Ovary (tissue), 9 donors: ENCODE data around the gene OR4D2. TPM values are rescaled to one million over a fixed set of nuclear protein-coding genes. Genes with fewer than 3 reads are reported as not detected.

ENCODE experiments used
- DNase-seq, 5 donors: peaks; one replicate each; pipeline ENCODE4 v3.0.0-alpha.2; 2019 to 2020
- H3K27ac ChIP-seq, 2 donors: fragments of 200-600 bp; one replicate each; pipeline versions ENCODE4 v1.5.1 to v1.8.0; 2019 to 2022
- H3K27me3 ChIP-seq: fragments of 200-600 bp; one replicate; pipeline ENCODE4 v1.8.0; 2022
- H3K36me3 ChIP-seq: fragments of 200-600 bp; sonication (generic); one replicate; pipeline ENCODE4 v1.5.1; 2019
- H3K4me1 ChIP-seq: one replicate; pipeline ENCODE4 v1.8.1; 2013; ENCODE audit warnings: mild to moderate bottlenecking, moderate library complexity; ENCODE audit not compliant: insufficient read depth
- H3K4me3 ChIP-seq: fragments of 200-600 bp; sonication (generic); one replicate; pipeline ENCODE4 v1.5.1; 2017
- H3K9me3 ChIP-seq, 2 donors: fragments of 200-600 bp in 1 of 2; sonication (generic) in 1 of 2; one replicate each; pipeline versions ENCODE4 v1.5.1 to v1.8.1; 2013 to 2019; ENCODE audit warnings: mild to moderate bottlenecking in 1 of 2, moderate library complexity in 1 of 2
- CTCF ChIP-seq, 3 donors: fragments of 450-650 bp in 2 of 3; fragments of 200-600 bp in 1 of 3; IDR thresholded peaks; one replicate each; pipeline versions ENCODE4 v1.5.1 to v1.8.0; 2016 to 2022; ENCODE audit warnings: antibody characterized with exemption in 3 of 3, mild to moderate bottlenecking in 1 of 3
- EP300 ChIP-seq: sonication (generic); formaldehyde crosslinking; IDR thresholded peaks from one replicate; pipeline ENCODE4 v1.6.1; 2017; ENCODE audit warnings: antibody characterized with exemption
- POLR2A ChIP-seq: fragments of 450-650 bp; IDR thresholded peaks from one replicate; pipeline ENCODE4 v1.6.1; 2017; ENCODE audit warnings: antibody characterized with exemption, mild to moderate bottlenecking, moderate library complexity
- WGBS, 3 donors: extraction: QIAGEN DNeasy Blood & Tissue Kit in 1 of 3; methylation state at CpG; one replicate each; pipeline versions ENCODE4 v1.1.5 to v1.1.7; 2013 to 2017; 5-methylcytosine and 5-hydroxymethylcytosine counted together
- intact Hi-C, 4 donors: fragments of 100-400 bp; cut with DNase I; formaldehyde crosslinking; loops; one replicate each; pipeline versions ENCODE4 v1.11.0 to v1.15.1; 2022 to 2023
- polyA plus RNA-seq, 2 donors: library from polyadenylated mRNA; stranded (reverse); fragments of 200-250 nt in 1 of 2; fragments of 350-450 nt in 1 of 2; fragmentation: Illumina TruSeq in 1 of 2; extraction: RNeasy Lipid Tissue Mini Kit (QIAGEN cat#74804) in 1 of 2; gene quantifications; one replicate each; pipeline ENCODE4 v1.2.3, GENCODE V29; 2013 to 2014
- total RNA-seq, 7 donors: library from RNA; depleted of rRNA in 2 of 7; stranded (reverse); fragments of >200 nt in 2 of 7; fragmentation: NEBNext Ultra II Directional in 3 of 7; extraction: Animal tissue kit (Norgen Biotek cat#: 25700) in 3 of 7; gene quantifications; one replicate each; pipeline versions ENCODE4 v1.1.0 to v1.2.4, GENCODE V29; 2016 to 2023
- donor health status: DM: no; HTN: no; CAD: no; lungs with moderate emphysema.
- donor health status: DM: no; HTN: no; CAD: no.
- donor health status: Bipolar disorder and iron deficiency.
- donor health status: DM: yes; HTN: yes; CAD: no.
- donor health status: DM: no; HTN: no; CAD: no.
- donor health status: DM: yes; HTN: yes; CAD: no.

OR4D2 gene
- total and polyA plus RNA-seq, 9 donors, result not detected

- Histone ChIP-seq H3K4me1 (no peaks in the 10 kb centered on the region), H3K27me3 (no peaks in the 10 kb centered on the region), H3K4me3 (no peak overlapping the region), H3K27ac (no peak overlapping the region), H3K36me3 (no peaks in the 10 kb centered on the region), H3K9me3 (no peaks in the 10 kb centered on the region)
- WGBS, 3 donors, result 23 to 28% (median 26%) methylated on average over 14 of the region's 14 CpGs
- DNase-seq, result no peak
- intact Hi-C loops, result no loop called here
- TF ChIP-seq EP300 (no peak), POLR2A (no peak), CTCF (IDR thresholded peaks at IDR 0.05) (no peak)
Measured at GRCh38 chr17:58191241-58191896, 24.6 kb downstream of the OR4D2 start.

DNA sequence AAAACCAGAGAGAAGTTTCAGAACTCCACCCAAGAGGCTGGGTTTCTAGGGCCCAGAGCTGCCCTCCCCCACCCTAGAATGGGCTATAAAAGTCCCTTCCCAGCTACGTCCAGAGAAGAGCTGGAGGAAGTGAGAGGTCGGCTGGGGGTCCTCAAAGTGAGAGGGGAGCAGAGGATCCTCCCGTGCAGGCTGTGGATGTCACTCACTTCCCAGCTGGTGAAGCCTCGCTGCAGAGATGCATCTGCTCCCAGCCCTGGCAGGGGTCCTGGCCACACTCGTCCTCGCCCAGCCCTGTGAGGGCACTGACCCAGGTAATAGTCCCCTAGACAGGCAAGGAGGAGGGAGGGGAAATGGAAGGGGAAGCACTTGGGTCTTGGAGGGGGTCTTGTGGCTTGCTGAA, 25.8 kb downstream of the OR4D2 start, which contains the start of gene EPX:
TSS of gene EPX (plus strand) at position 115 of the 400 bp plus-strand sequence. CDS start at position 236, 121 bp downstream.
- Histone ChIP-seq H3K4me3 (no peak within 1 kb of the TSS), H3K9me3 (no peaks in the 10 kb centered on the region), H3K27ac (no peak within 1 kb of the TSS), H3K36me3 (no peaks in the 10 kb centered on the region), H3K4me1 (no peaks in the 10 kb centered on the region), H3K27me3 (no peaks in the 10 kb centered on the region)
- WGBS, 3 donors, result 20 to 25% (median 23%) methylated on average over 6 of the region's 6 CpGs
- intact Hi-C loops, result no loop called here
- TF ChIP-seq CTCF (IDR thresholded peaks at IDR 0.05), result no peak
- no peak for TF ChIP-seq POLR2A
- no peak for TF ChIP-seq EP300
- DNase-seq, result no peak

GRCh38 chr17:58193641-58194255, 27.0 kb downstream of the OR4D2 start:
- TF ChIP-seq POLR2A (no peak), EP300 (no peak), CTCF (IDR thresholded peaks at IDR 0.05) (no peak)
- no peaks in the 10 kb centered on the region for H3K27me3 ChIP-seq
- no peak overlapping the region for H3K27ac ChIP-seq
- H3K36me3 ChIP-seq, result no peaks in the 10 kb centered on the region
- no peak for DNase-seq
- H3K4me1 ChIP-seq, result no peaks in the 10 kb centered on the region
- WGBS, 3 donors, result 60 to 69% (median 65%) methylated on average over 10 to 18 of the region's 18 CpGs
- H3K9me3 ChIP-seq, result no peaks in the 10 kb centered on the region
- H3K4me3 ChIP-seq, result no peak overlapping the region
- intact Hi-C loops, result no loop called here

GRCh38 chr17:58195518-58196123, 28.8 kb downstream of the OR4D2 start:
- Histone ChIP-seq H3K27ac (no peak overlapping the region), H3K4me1 (no peaks in the 10 kb centered on the region), H3K9me3 (no peaks in the 10 kb centered on the region), H3K36me3 (no peaks in the 10 kb centered on the region), H3K27me3 (no peaks in the 10 kb centered on the region), H3K4me3 (no peak overlapping the region)
- intact Hi-C loops, result no loop called here
- 73 to 83% (median 83%) methylated on average over 5 of the region's 5 CpGs for WGBS, 3 donors
- no peak for DNase-seq
- TF ChIP-seq POLR2A, result no peak
- no peak for TF ChIP-seq EP300
- TF ChIP-seq CTCF (IDR thresholded peaks at IDR 0.05), result no peak
